Loucy (cell line): ENCODE measurements around the gene SDF4.

Source experiments
- H2AFZ ChIP-seq: fragments of 200-600 bp; sonication (generic); 2 replicates; pipeline ENCODE4 v1.6.0; 2016; ENCODE audit warnings: antibody characterized with exemption, mild to moderate bottlenecking, low read length, moderate library complexity
- H3F3A ChIP-seq: fragments of 200-600 bp; 2 replicates; pipeline ENCODE4 v1.6.0; 2016; ENCODE audit warnings: antibody characterized with exemption, low read depth, mild to moderate bottlenecking
- H3K27me3 ChIP-seq: fragments of 200-600 bp; sonication (generic); 2 replicates; pipeline ENCODE4 v1.6.1; 2014; ENCODE audit warnings: low read length, mild to moderate bottlenecking; ENCODE audit not compliant: insufficient read depth, poor library complexity, severe bottlenecking
- H3K36me3 ChIP-seq: fragments of 200-600 bp; sonication (generic); 2 replicates; pipeline ENCODE4 v1.6.1; 2016; ENCODE audit warnings: low read length; ENCODE audit not compliant: insufficient read depth
- H3K4me1 ChIP-seq: fragments of 200-600 bp; sonication (generic); 2 replicates; pipeline ENCODE4 v1.5.1; 2014; ENCODE audit warnings: low read length, mild to moderate bottlenecking; ENCODE audit not compliant: insufficient read depth, poor library complexity, severe bottlenecking
- H3K4me2 ChIP-seq: fragments of 200-600 bp; sonication (generic); 2 replicates; pipeline ENCODE4 v1.6.0; 2014; ENCODE audit warnings: antibody characterized with exemption, low read length, low read depth, mild to moderate bottlenecking; ENCODE audit not compliant: poor library complexity, severe bottlenecking
- H3K4me3 ChIP-seq: fragments of 200-600 bp; sonication (generic); 2 replicates; pipeline ENCODE4 v1.5.1; 2014; ENCODE audit warnings: low read length, mild to moderate bottlenecking, mixed read lengths; ENCODE audit not compliant: poor library complexity, severe bottlenecking
- H3K79me2 ChIP-seq: fragments of 200-600 bp; sonication (generic); 2 replicates; pipeline ENCODE4 v1.6.1; 2014; ENCODE audit warnings: low read length; ENCODE audit not compliant: insufficient read depth
- H3K9ac ChIP-seq: fragments of 200-600 bp; sonication (generic); 2 replicates; pipeline ENCODE4 v1.6.0; 2014; ENCODE audit warnings: mild to moderate bottlenecking, low read depth, low read length, moderate library complexity; ENCODE audit not compliant: poor library complexity, severe bottlenecking
- H3K9me2 ChIP-seq: fragments of 200-600 bp; sonication (generic); replicated peaks from 2 replicates; pipeline ENCODE4 v1.6.1; 2016; ENCODE audit warnings: low read depth, low read length, mixed read lengths
- H3K9me3 ChIP-seq: fragments of 200-600 bp; sonication (generic); 2 replicates; pipeline ENCODE4 v1.6.1; 2014; ENCODE audit warnings: mild to moderate bottlenecking, antibody characterized with exemption, low read length, low read depth; ENCODE audit not compliant: insufficient read depth
- H4K20me1 ChIP-seq: fragments of 200-600 bp; sonication (generic); 2 replicates; pipeline ENCODE4 v1.6.0; 2014; ENCODE audit warnings: antibody characterized with exemption, low read length, mild to moderate bottlenecking; ENCODE audit not compliant: insufficient read depth, poor library complexity, severe bottlenecking
- CTCF ChIP-seq: fragments of 200-600 bp; sonication (generic); conservative IDR thresholded peaks from 2 replicates; pipeline ENCODE4 v1.5.1; 2014; ENCODE audit warnings: mild to moderate bottlenecking, antibody characterized with exemption, low read length
- EZH2phosphoT487 ChIP-seq: fragments of 200-600 bp; IDR thresholded peaks from 2 replicates; pipeline ENCODE4 v1.6.1; 2018; ENCODE audit warnings: antibody characterized with exemption, mild to moderate bottlenecking, moderate library complexity, borderline replicate concordance

The SDF4 gene

GRCh38 chr1:1231400-1232207 is at the start of gene SDF4:
Gene SDF4, minus strand, starts transcription at chr1:1232001. Its CDS starts 3,229 bp downstream, at chr1:1228772.
- Histone ChIP-seq H3K9me2 (no peaks in the 10 kb centered on the region), H3K79me2 (peaks cover 81% of the 10 kb centered on the region), H3K9me3 (no peaks in the 10 kb centered on the region), H3K27me3 (no peaks in the 10 kb centered on the region), H3K9ac (peak within 1 kb of the TSS; percentile 99), H3K4me1 (peaks cover 25% of the 10 kb centered on the region), H3K4me2 (peak within 1 kb of the TSS; percentile 87), H3K4me3 (peak within 1 kb of the TSS; percentile 97), H3K36me3 (peaks cover 4% of the 10 kb centered on the region; the same call in 1 of the 2 replicates), H4K20me1 (peaks cover 20% of the 10 kb centered on the region), H3F3A (no peaks in the 10 kb centered on the region), H2AFZ (peak within 1 kb of the TSS; percentile 87)
- no peak for TF ChIP-seq EZH2phosphoT487
- TF ChIP-seq CTCF, result no peak

- no peaks in the 10 kb centered on the region for H4K20me1 ChIP-seq
- H3K4me2 ChIP-seq, result no peak overlapping the region
- H3K9ac ChIP-seq, result no peak overlapping the region
- H3K4me1 ChIP-seq, result no peaks in the 10 kb centered on the region
- H3K4me3 ChIP-seq, result no peak overlapping the region
- no peak overlapping the region for H2AFZ ChIP-seq
- H3K27me3 ChIP-seq, result no peaks in the 10 kb centered on the region
- TF ChIP-seq EZH2phosphoT487, result no peak
- no peaks in the 10 kb centered on the region for H3K79me2 ChIP-seq
- H3K9me3 ChIP-seq, result no peaks in the 10 kb centered on the region
- no peaks in the 10 kb centered on the region for H3K36me3 ChIP-seq
- no peaks in the 10 kb centered on the region for H3K9me2 ChIP-seq
- no peaks in the 10 kb centered on the region for H3F3A ChIP-seq
Observed at GRCh38 chr1:1280782-1281481, 49.1 kb upstream of the SDF4 start.

- H3F3A ChIP-seq, result no peaks in the 10 kb centered on the region
- H4K20me1 ChIP-seq, result no peaks in the 10 kb centered on the region
- no peak overlapping the region for H2AFZ ChIP-seq
- no peaks in the 10 kb centered on the region for H3K9me3 ChIP-seq
- H3K79me2 ChIP-seq, result peaks cover 8% of the 10 kb centered on the region; the same call in 1 of the 2 replicates
- H3K36me3 ChIP-seq, result no peaks in the 10 kb centered on the region
- H3K4me3 ChIP-seq, result no peak overlapping the region
- no peaks in the 10 kb centered on the region for H3K9me2 ChIP-seq
- no peak overlapping the region for H3K9ac ChIP-seq
- peaks cover 9% of the 10 kb centered on the region for H3K4me1 ChIP-seq
- no peak for TF ChIP-seq CTCF
- no peak for TF ChIP-seq EZH2phosphoT487
- H3K4me2 ChIP-seq, result no peak overlapping the region
- H3K27me3 ChIP-seq, result no peaks in the 10 kb centered on the region
Observed at GRCh38 chr1:1279028-1279427, 47.2 kb upstream of the SDF4 start.
